Lung microvascular endothelial cell (primary cell): Measurements from ENCODE around the gene CPT1C. TPM values are rescaled to one million over a fixed set of nuclear protein-coding genes. Genes with fewer than 3 reads are reported as not detected.

ENCODE experiments used
- DNase-seq, 2 donors: peaks; one replicate each; pipeline versions ENCODE4 v3.0.0 to v3.0.0-alpha.2; 2010; ENCODE audit warnings: low read depth in 2 of 2
- total RNA-seq: library from RNA; depleted of rRNA; stranded (reverse); fragments of >200 nt; gene quantifications from 2 replicates; pipeline ENCODE4 v1.2.1, GENCODE V29; 2014

The CPT1C gene
- total RNA-seq, 1 donor from 2014 or later: 14.1 TPM

GRCh38 chr19:49660338-49660961, 30.5 kb upstream of the CPT1C start:
- no peak for DNase-seq

GRCh38 chr19:49662011-49662410, 28.9 kb upstream of the CPT1C start:
- no peak for DNase-seq

GRCh38 chr19:49663224-49663623, 27.7 kb upstream of the CPT1C start:
- no peak for DNase-seq

GRCh38 chr19:49664171-49665035, 26.5 kb upstream of the CPT1C start:
- peak; percentile 84 to 88 for DNase-seq

- no peak for DNase-seq
These were observed 25.9 kb upstream of the CPT1C start for GRCh38 chr19:49665036-49665350.

- peak; percentile 97 for DNase-seq
These were observed 25.4 kb upstream of the CPT1C start, which contains the start of the genes BCL2L12 and IRF3 for GRCh38 chr19:49665351-49666119. Gene BCL2L12 (plus strand): TSS chr19:49665933. CDS start chr19:49666693, 760 bp downstream. Gene IRF3 (minus strand): TSS chr19:49665857. CDS start chr19:49664838, 1,019 bp downstream.

- no peak for DNase-seq
These were observed 24.8 kb upstream of the CPT1C start for GRCh38 chr19:49666120-49666444.

- DNase-seq: no peak
These were observed 23.4 kb upstream of the CPT1C start for GRCh38 chr19:49667473-49667872.

GRCh38 chr19:49669516-49669915, 21.4 kb upstream of the CPT1C start:
- DNase-seq: no peak

- peak; percentile 78 to 87 for DNase-seq
These were observed 18.6 kb upstream of the CPT1C start for GRCh38 chr19:49672131-49672919.

GRCh38 chr19:49676136-49676783, 14.7 kb upstream of the CPT1C start:
- DNase-seq: peak; percentile 94 to 97

GRCh38 chr19:49676784-49677230, 14.1 kb upstream of the CPT1C start:
- DNase-seq: peak; percentile 100

GRCh38 chr19:49677231-49677900, 13.6 kb upstream of the CPT1C start, which contains the start of gene PRMT1:
Gene PRMT1 (plus strand): TSS chr19:49677271. CDS start chr19:49677281, 10 bp downstream.
- peak; percentile 35 to 67 for DNase-seq

- peak; percentile 64 to 77 for DNase-seq
These were observed 12.8 kb upstream of the CPT1C start for GRCh38 chr19:49677901-49678674.

- DNase-seq: no peak
These were observed 11.7 kb upstream of the CPT1C start for GRCh38 chr19:49678985-49679770.

- no peak for DNase-seq
These were observed 11.0 kb upstream of the CPT1C start for GRCh38 chr19:49679771-49680413.

- peak; percentile 85 to 88 for DNase-seq
These were observed 10.2 kb upstream of the CPT1C start for GRCh38 chr19:49680421-49681351.
